Tibial artery (tissue), 4 donors: ENCODE measurements around the gene PMS1.
A peak's percentile ranks its signal among the peaks of the same experiment; 100 is the strongest.

Experiments used
- DNase-seq, 2 donors: peaks; one replicate each; pipeline ENCODE4 v3.0.0-alpha.2; 2019
- H3K27ac ChIP-seq, 2 donors: fragments of 200-600 bp; sonication (generic) in 1 of 2; 1 replicate in 1 of 2; 2 replicates in 1 of 2; pipeline ENCODE4 v1.5.1; 2018 to 2019; ENCODE audit warnings: mild to moderate bottlenecking in 1 of 2
- H3K27me3 ChIP-seq, 2 donors: fragments of 200-600 bp; sonication (generic) in 1 of 2; one replicate each; pipeline versions ENCODE4 v1.5.1 to v1.6.0; 2016 to 2019
- H3K36me3 ChIP-seq, 3 donors: fragments of 200-600 bp; sonication (generic) in 2 of 3; one replicate each; pipeline ENCODE4 v1.5.1; 2016 to 2019; ENCODE audit warnings: mild to moderate bottlenecking in 2 of 3
- H3K4me1 ChIP-seq, 4 donors: fragments of 200-600 bp; sonication (generic) in 2 of 4; 1 replicate in 3 of 4; 2 replicates in 1 of 4; pipeline ENCODE4 v1.5.1; 2016 to 2019
- H3K4me3 ChIP-seq, 2 donors: fragments of 200-600 bp; sonication (generic) in 1 of 2; 1 replicate in 1 of 2; 2 replicates in 1 of 2; pipeline ENCODE4 v1.5.1; 2018 to 2019; ENCODE audit warnings: mild to moderate bottlenecking in 2 of 2
- H3K9me3 ChIP-seq, 3 donors: fragments of 200-600 bp; sonication (generic) in 1 of 3; one replicate each; pipeline ENCODE4 v1.5.1; 2016 to 2019
- intact Hi-C: fragments of 100-400 bp; cut with DNase I; formaldehyde crosslinking; loops from one replicate; pipeline ENCODE4 v1.15.0; 2023; ENCODE audit warnings: low total_unique reads
- TF ChIP-seq, protein P1 (sequence below), 2 experiments: fragments of 200-600 bp in 1 of 2; fragments of 450-650 bp in 1 of 2; IDR thresholded peaks; one replicate each; pipeline ENCODE4 v1.5.1; 2017 to 2019; ENCODE audit warnings: antibody characterized with exemption in 2 of 2, mild to moderate bottlenecking in 1 of 2, moderate library complexity in 1 of 2

The PMS1 gene

DNA sequence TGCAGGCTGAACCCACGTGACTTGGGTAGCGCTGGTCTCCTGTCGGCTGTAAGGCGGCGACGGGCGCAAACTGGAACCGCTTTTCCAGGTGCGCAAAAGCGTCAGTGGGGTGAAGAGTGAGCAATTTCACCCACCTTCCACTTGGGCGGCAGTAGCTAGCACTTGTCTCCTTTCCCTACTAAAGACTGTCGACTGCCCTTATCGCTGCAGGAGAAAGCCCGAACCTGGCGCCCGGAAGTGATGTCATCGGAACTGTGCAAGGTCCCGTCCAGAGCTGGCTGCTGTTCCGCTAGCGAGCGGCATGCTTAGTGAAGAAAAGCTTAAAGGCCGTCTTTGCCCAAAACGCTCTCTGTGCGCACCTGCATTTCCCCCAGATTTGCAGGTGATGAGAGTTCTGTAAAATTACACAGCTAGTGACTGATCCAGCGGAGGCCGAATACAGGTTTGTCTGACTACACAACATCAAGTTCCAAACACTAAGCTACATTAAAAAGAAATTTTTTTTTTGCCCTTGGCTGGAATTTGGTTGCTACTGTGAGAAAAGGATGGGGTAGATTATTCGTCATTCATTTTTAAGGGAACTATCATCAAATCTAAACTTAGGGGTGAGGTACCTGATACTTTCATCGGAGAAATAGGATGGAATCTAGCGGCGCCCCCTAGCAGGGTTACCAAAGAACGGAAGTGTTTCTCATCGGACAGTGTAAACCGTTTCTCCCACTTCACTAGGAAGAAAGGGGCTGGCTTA is 21.5 kb upstream of the PMS1 start, which contains the start of gene OSGEPL1:
OSGEPL1 (minus strand) TSS at position 242 of the 748 bp plus-strand sequence. CDS start 1,152 bp downstream, outside the sequence.
- Histone ChIP-seq H3K27me3 (no peaks in the 10 kb centered on the region), H3K4me3 (peak within 1 kb of the TSS; percentile 72 to 87), H3K4me1 (peaks cover 0 to 17% (median 9%) of the 10 kb centered on the region in 4 donors), H3K27ac (peak within 1 kb of the TSS; percentile 81 to 83), H3K36me3 (peaks cover 0 to 17% (median 0%) of the 10 kb centered on the region in 3 donors), H3K9me3 (no peaks in the 10 kb centered on the region)
- TF ChIP-seq, protein P1, sequence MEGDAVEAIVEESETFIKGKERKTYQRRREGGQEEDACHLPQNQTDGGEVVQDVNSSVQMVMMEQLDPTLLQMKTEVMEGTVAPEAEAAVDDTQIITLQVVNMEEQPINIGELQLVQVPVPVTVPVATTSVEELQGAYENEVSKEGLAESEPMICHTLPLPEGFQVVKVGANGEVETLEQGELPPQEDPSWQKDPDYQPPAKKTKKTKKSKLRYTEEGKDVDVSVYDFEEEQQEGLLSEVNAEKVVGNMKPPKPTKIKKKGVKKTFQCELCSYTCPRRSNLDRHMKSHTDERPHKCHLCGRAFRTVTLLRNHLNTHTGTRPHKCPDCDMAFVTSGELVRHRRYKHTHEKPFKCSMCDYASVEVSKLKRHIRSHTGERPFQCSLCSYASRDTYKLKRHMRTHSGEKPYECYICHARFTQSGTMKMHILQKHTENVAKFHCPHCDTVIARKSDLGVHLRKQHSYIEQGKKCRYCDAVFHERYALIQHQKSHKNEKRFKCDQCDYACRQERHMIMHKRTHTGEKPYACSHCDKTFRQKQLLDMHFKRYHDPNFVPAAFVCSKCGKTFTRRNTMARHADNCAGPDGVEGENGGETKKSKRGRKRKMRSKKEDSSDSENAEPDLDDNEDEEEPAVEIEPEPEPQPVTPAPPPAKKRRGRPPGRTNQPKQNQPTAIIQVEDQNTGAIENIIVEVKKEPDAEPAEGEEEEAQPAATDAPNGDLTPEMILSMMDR (IDR thresholded peaks at IDR 0.05): peak; percentile 19 to 32
- intact Hi-C loops: no loop called here
- peak; percentile 92 to 93 for DNase-seq

DNA sequence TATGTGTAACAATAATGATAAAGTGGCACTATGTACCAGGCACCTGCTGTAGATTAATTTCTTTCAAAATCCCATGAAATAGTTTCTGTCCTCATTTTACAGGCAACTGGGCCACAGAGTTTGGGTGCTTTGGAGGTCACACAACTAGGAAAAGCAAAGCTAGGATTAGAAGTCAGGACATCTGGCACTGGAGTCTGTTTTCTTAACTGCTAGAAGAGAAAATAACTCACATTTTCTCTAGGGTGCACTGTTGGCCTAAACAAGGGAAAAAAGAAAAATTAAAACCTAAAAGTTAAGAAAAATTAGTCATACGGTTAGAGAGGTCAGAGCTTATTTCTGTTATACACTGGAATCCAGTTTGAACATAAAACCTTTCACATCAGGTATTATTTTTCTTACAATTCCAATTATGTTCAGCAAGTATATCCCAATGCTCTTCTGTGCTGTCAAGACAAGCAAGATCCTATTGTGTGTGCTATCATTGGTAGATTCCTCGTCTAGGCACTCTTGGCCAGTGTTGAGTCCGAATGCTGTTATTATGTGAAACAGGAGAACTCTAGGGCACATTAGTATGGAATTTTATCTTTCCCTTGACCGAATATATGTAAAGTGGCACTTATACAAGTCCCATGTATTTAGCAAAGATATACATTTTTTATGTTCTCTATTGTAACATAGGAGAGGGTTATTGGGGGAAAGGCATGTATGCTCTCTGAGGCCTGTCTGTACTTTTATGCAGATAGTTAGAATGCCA is 20.2 kb upstream of the PMS1 start:
- TF ChIP-seq, protein P1 (IDR thresholded peaks at IDR 0.05): no peak
- Histone ChIP-seq H3K27me3 (no peaks in the 10 kb centered on the region), H3K4me3 (peak overlapping the region in 1 of 2 donors; percentile 87), H3K27ac (peak overlapping the region in 1 of 2 donors; percentile 83), H3K4me1 (peaks cover 0 to 17% (median 9%) of the 10 kb centered on the region in 4 donors), H3K36me3 (peaks cover 0 to 21% (median 1%) of the 10 kb centered on the region in 3 donors), H3K9me3 (no peaks in the 10 kb centered on the region)
- no peak for DNase-seq
- intact Hi-C loops: no loop called here

DNA sequence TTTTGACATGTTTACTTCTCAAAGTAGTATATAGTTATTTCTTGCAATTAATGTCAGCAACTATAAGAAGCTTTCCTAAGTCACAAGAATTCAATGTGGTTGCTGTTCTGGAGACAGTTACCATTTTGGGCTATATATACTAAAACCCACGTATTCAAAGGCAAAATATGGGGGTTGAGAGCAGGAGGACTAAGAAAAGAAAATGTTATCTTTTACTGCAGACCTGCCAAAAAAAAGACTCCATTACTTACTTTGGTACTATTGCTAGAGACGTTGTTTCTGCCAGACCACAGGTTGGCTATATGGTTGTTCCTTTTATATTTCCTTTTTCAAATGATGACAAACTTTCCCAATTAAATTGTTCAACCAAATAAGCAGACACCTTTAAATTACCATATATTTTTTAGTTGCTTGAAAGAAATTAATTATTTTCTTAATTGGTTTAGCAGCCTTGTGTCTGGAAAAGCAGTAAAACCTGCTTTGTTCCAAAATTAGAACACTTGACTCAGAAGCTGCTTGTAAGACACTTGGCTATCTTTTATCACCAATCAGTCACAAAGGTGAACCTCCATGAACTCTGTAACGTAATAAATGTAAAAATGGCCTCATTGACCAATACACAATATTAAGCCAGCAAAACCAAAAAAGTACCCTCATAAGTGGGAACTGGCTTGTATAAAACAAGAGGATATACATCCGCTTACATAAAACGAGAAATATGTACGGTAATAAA is 13.5 kb upstream of the PMS1 start:
- TF ChIP-seq, protein P1 (IDR thresholded peaks at IDR 0.05): no peak
- no peaks in the 10 kb centered on the region for H3K9me3 ChIP-seq
- no peaks in the 10 kb centered on the region for H3K27me3 ChIP-seq
- H3K36me3 ChIP-seq: peaks cover 27 to 73% (median 43%) of the 10 kb centered on the region in 3 donors
- peaks cover 0 to 3% (median 2%) of the 10 kb centered on the region in 4 donors for H3K4me1 ChIP-seq
- H3K27ac ChIP-seq: peak overlapping the region in 1 of 2 donors; percentile 9
- H3K4me3 ChIP-seq: no peak overlapping the region
- intact Hi-C loops: no loop called here
- DNase-seq: no peak

DNA sequence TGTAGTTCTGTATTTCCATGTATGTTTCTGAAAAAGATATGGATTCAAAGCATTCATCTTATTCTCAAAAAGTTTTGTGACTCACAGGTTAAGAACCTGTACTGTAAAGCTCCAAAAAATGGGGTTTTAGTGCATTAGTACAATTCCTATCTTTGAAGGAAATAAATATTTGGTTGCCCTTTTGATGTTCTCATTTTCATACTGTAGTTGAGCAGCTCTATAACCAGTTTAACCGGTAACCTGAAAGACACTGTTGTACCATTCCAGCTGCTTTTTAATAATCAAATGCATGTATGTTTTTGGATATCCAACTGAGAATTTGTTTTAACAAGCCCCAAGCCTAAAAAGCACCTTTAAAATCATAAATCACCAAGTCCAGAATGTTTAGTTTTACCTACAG is 12.0 kb upstream of the PMS1 start:
- no peak for DNase-seq
- Histone ChIP-seq H3K36me3 (peaks cover 32 to 68% (median 57%) of the 10 kb centered on the region in 3 donors), H3K27ac (no peak overlapping the region), H3K9me3 (no peaks in the 10 kb centered on the region), H3K27me3 (no peaks in the 10 kb centered on the region), H3K4me3 (no peak overlapping the region), H3K4me1 (peaks cover 0 to 3% (median 2%) of the 10 kb centered on the region in 4 donors)
- intact Hi-C loops: no loop called here
- TF ChIP-seq, protein P1 (IDR thresholded peaks at IDR 0.05): no peak

DNA sequence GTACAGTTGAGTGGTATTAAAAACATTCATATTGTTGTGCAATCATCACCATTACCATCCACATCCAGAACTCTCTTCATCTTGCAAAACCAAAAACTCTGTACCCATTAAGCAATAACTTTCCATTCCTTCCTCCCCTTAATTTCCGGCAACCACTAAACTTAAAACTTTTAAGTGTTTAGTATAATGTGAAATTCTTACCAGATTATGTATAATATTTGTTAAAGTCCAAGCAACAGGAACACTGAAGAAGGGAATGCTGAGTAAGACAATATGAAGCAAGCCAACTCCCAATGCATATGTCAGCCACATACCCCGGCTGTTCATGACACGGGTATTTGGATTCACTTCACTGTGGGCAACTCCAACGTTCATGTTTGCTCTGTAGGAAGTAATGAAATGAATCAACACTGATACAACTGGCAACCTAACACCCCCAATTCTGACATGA is 2.0 kb upstream of the PMS1 start:
- Histone ChIP-seq H3K27ac (peak overlapping the region in 1 of 2 donors; percentile 90), H3K27me3 (no peaks in the 10 kb centered on the region), H3K36me3 (peaks cover 20 to 33% (median 23%) of the 10 kb centered on the region in 3 donors), H3K4me1 (peaks cover 4 to 42% (median 20%) of the 10 kb centered on the region in 4 donors), H3K4me3 (peak overlapping the region; percentile 15 to 69), H3K9me3 (no peaks in the 10 kb centered on the region)
- no peak for DNase-seq
- intact Hi-C loops: loop anchor here (10.0 kb wide), 2 partner anchors 117 to 787 kb away; partner anchors contain the start of gene ASNSD1
- TF ChIP-seq, protein P1 (IDR thresholded peaks at IDR 0.05): no peak
